H9 (cell line): ENCODE results near the gene TRIM10. TPM values are rescaled to one million over a fixed set of nuclear protein-coding genes. Genes with fewer than 3 reads are reported as not detected.

Experiments
- DNase-seq: peaks from one replicate; pipeline ENCODE4 v3.0.0-alpha.2; 2017
- H2AFZ ChIP-seq: one replicate; pipeline ENCODE4 v1.6.1; 2013; ENCODE audit warnings: mild to moderate bottlenecking, low read length, control low read depth, moderate library complexity
- H2AK5ac ChIP-seq: 2 replicates; pipeline ENCODE4 v1.6.1; 2013; ENCODE audit warnings: low read length, control low read depth, mixed read lengths; ENCODE audit not compliant: insufficient read length
- H2BK120ac ChIP-seq: one replicate; pipeline ENCODE4 v1.6.1; 2013; ENCODE audit warnings: low read depth, mild to moderate bottlenecking, low read length, control low read depth, inconsistent platforms; ENCODE audit not compliant: poor library complexity, severe bottlenecking
- H2BK12ac ChIP-seq: 2 replicates; pipeline ENCODE4 v1.6.1; 2013; ENCODE audit warnings: low read length, control low read depth, mixed read lengths, low read depth; ENCODE audit not compliant: insufficient read length
- H2BK15ac ChIP-seq: 2 replicates; pipeline ENCODE4 v1.6.1; 2013; ENCODE audit warnings: low read depth, low read length, control low read depth
- H2BK20ac ChIP-seq: one replicate; pipeline ENCODE4 v1.6.1; 2013; ENCODE audit warnings: low read depth, mild to moderate bottlenecking, low read length, control low read depth, inconsistent platforms; ENCODE audit not compliant: poor library complexity, severe bottlenecking
- H2BK5ac ChIP-seq: 2 replicates; pipeline ENCODE4 v1.6.1; 2013; ENCODE audit warnings: low read length, control low read depth, mixed read lengths; ENCODE audit not compliant: insufficient read length
- H3K14ac ChIP-seq: 2 replicates; pipeline ENCODE4 v1.6.1; 2013; ENCODE audit warnings: low read length, control low read depth; ENCODE audit not compliant: insufficient read depth
- H3K18ac ChIP-seq: 2 replicates; pipeline ENCODE4 v1.6.1; 2013; ENCODE audit warnings: low read depth, mild to moderate bottlenecking, mixed read lengths, low read length, control low read depth; ENCODE audit not compliant: insufficient read length
- H3K23ac ChIP-seq: 2 replicates; pipeline ENCODE4 v1.6.1; 2013; ENCODE audit warnings: low read length, control low read depth, mixed read lengths, low read depth; ENCODE audit not compliant: insufficient read length
- H3K23me2 ChIP-seq: 2 replicates; pipeline ENCODE4 v1.6.1; 2013; ENCODE audit warnings: low read depth, mild to moderate bottlenecking, mixed read lengths, low read length, control low read depth; ENCODE audit not compliant: insufficient read length, poor library complexity, severe bottlenecking
- H3K27ac ChIP-seq: 2 replicates; pipeline ENCODE4 v1.5.1; 2013; ENCODE audit warnings: low read length, control low read depth, mixed read lengths, low read depth; ENCODE audit not compliant: insufficient read length
- H3K27me3 ChIP-seq: 2 replicates; pipeline ENCODE4 v1.6.1; 2013; ENCODE audit warnings: low read length, control low read depth, inconsistent platforms; ENCODE audit not compliant: insufficient read depth
- H3K4ac ChIP-seq: 2 replicates; pipeline ENCODE4 v1.6.1; 2013; ENCODE audit warnings: low read depth, mild to moderate bottlenecking, control low read depth, inconsistent platforms, low read length, moderate library complexity
- H3K4me1 ChIP-seq: 2 replicates; pipeline ENCODE4 v1.6.1; 2013; ENCODE audit warnings: low read length, control low read depth, inconsistent platforms; ENCODE audit not compliant: insufficient read depth
- H3K4me2 ChIP-seq: 2 replicates; pipeline ENCODE4 v1.6.1; 2013; ENCODE audit warnings: low read length, control low read depth, mixed read lengths; ENCODE audit not compliant: insufficient read length, insufficient read depth
- H3K56ac ChIP-seq: 2 replicates; pipeline ENCODE4 v1.6.1; 2013; ENCODE audit warnings: low read depth, mild to moderate bottlenecking, mixed read lengths, low read length, control low read depth; ENCODE audit not compliant: insufficient read length
- H3K79me1 ChIP-seq: 2 replicates; pipeline ENCODE4 v1.6.1; 2013; ENCODE audit warnings: low read depth, mild to moderate bottlenecking, moderate library complexity, low read length, control low read depth, inconsistent platforms; ENCODE audit not compliant: insufficient read depth, poor library complexity, severe bottlenecking
- H3K79me2 ChIP-seq: 2 replicates; pipeline ENCODE4 v1.6.1; 2013; ENCODE audit warnings: low read length, control low read depth, inconsistent platforms; ENCODE audit not compliant: insufficient read depth
- H3K9ac ChIP-seq: 2 replicates; pipeline ENCODE4 v1.6.1; 2013; ENCODE audit warnings: low read length, control low read depth, mixed read lengths; ENCODE audit not compliant: insufficient read length; ENCODE audit errors: extremely low read depth
- H3K9me3 ChIP-seq: one replicate; pipeline ENCODE4 v1.6.1; 2013; ENCODE audit warnings: low read depth, low read length, inconsistent platforms; ENCODE audit not compliant: control insufficient read depth
- H3T11ph ChIP-seq: one replicate; pipeline ENCODE4 v1.6.1; 2013; ENCODE audit warnings: mild to moderate bottlenecking, low read length, control low read depth, inconsistent platforms
- H4K20me1 ChIP-seq: one replicate; pipeline ENCODE4 v1.6.1; 2013; ENCODE audit not compliant: control insufficient read depth, insufficient read length, insufficient read depth
- H4K5ac ChIP-seq: 2 replicates; pipeline ENCODE4 v1.6.1; 2013; ENCODE audit warnings: low read depth, mild to moderate bottlenecking, mixed read lengths, low read length, control low read depth; ENCODE audit not compliant: insufficient read length
- H4K8ac ChIP-seq: replicated peaks from 2 replicates; pipeline ENCODE4 v1.6.1; 2013; ENCODE audit warnings: low read length, control low read depth, mixed read lengths, low read depth; ENCODE audit not compliant: insufficient read length
- H4K91ac ChIP-seq: 2 replicates; pipeline ENCODE4 v1.6.1; 2013; ENCODE audit warnings: low read depth, mild to moderate bottlenecking, moderate library complexity, mixed read lengths, low read length, control low read depth; ENCODE audit not compliant: insufficient read length
- H3K27ac Mint-ChIP-seq, 3 experiments: 2 replicates in 2 of 3; 3 replicates in 1 of 3; pipeline ENCODE4 v1.8.0; 2020 to 2021; ENCODE audit warnings: mixed read lengths in 3 of 3, mild to moderate bottlenecking in 1 of 3, moderate library complexity in 1 of 3
- H3K27me3 Mint-ChIP-seq: 2 replicates; pipeline ENCODE4 v1.8.0; 2021; ENCODE audit warnings: low read depth, mild to moderate bottlenecking, moderate library complexity, mixed read lengths
- H3K36me3 Mint-ChIP-seq, 3 experiments: 2 replicates in 2 of 3; 3 replicates in 1 of 3; pipeline ENCODE4 v1.8.0; 2020 to 2021; ENCODE audit warnings: low read depth in 3 of 3, mixed read lengths in 3 of 3; ENCODE audit not compliant: insufficient read depth in 1 of 3
- H3K4me1 Mint-ChIP-seq, 2 experiments: 2 replicates each; pipeline ENCODE4 v1.8.0; 2020; ENCODE audit warnings: mixed read lengths in 2 of 2
- H3K4me3 Mint-ChIP-seq, 2 experiments: 2 replicates in 1 of 2; 3 replicates in 1 of 2; pipeline ENCODE4 v1.8.0; 2020 to 2021; ENCODE audit warnings: mild to moderate bottlenecking in 2 of 2, mixed read lengths in 2 of 2, moderate library complexity in 1 of 2
- H3K9me3 Mint-ChIP-seq, 2 experiments: 2 replicates in 1 of 2; 3 replicates in 1 of 2; pipeline ENCODE4 v1.8.0; 2020; ENCODE audit warnings: mild to moderate bottlenecking in 2 of 2, mixed read lengths in 2 of 2, moderate library complexity in 1 of 2
- CTCF ChIP-seq: fragments of 200-600 bp; sonication (generic); conservative IDR thresholded peaks from 3 replicates; pipeline ENCODE4 v1.8.0; 2021; ENCODE audit warnings: antibody characterized with exemption, mild to moderate bottlenecking
- WGBS: extraction: QIAGEN DNeasy Blood & Tissue Kit; methylation state at CpG from one replicate; pipeline ENCODE4 v1.1.7; 2013; ENCODE audit warnings: missing lambda C conversion rate, low lambda C conversion rate, mixed read lengths; ENCODE audit not compliant: insufficient read length; ENCODE audit errors: extremely low coverage; 5-methylcytosine and 5-hydroxymethylcytosine counted together
- total RNA-seq: library from RNA; stranded (reverse); gene quantifications from 2 replicates; pipeline ENCODE4 v1.2.1, GENCODE V29; 2021

TRIM10 gene
- total RNA-seq, 1 experiment from 2014 or later: 0.07 TPM

GRCh38 chr6:30169658-30170614, 8.9 kb upstream of the TRIM10 start:
- H3K23me2 ChIP-seq: peaks cover 9% of the 10 kb centered on the region
- H3K18ac ChIP-seq: no peak overlapping the region
- H2BK12ac ChIP-seq: no peak overlapping the region
- H3K4me2 ChIP-seq: no peak overlapping the region
- H3K4me1 ChIP-seq: no peaks in the 10 kb centered on the region
- peak; percentile 80 for TF ChIP-seq CTCF
- no peak overlapping the region for H2BK15ac ChIP-seq
- H2BK20ac ChIP-seq: no peak overlapping the region
- peaks cover 6% of the 10 kb centered on the region; the same call in 1 of the 2 replicates for H3K27me3 ChIP-seq
- H3K14ac ChIP-seq: no peak overlapping the region
- no peak overlapping the region for H2BK5ac ChIP-seq
- H3K23ac ChIP-seq: no peak overlapping the region
- DNase-seq: no peak
- no peak overlapping the region for H2AK5ac ChIP-seq
- H3K79me1 ChIP-seq: no peaks in the 10 kb centered on the region
- H3K36me3 Mint-ChIP-seq: no peaks in the 10 kb centered on the region
- peak overlapping the region; percentile 83 for H2AFZ ChIP-seq
- no peak overlapping the region for H4K91ac ChIP-seq
- no peak overlapping the region for H3K4me3 Mint-ChIP-seq
- no peak overlapping the region for H4K8ac ChIP-seq
- H3K27me3 Mint-ChIP-seq: peaks cover 77% of the 10 kb centered on the region
- no peak overlapping the region for H3K4ac ChIP-seq
- no peak overlapping the region for H4K5ac ChIP-seq
- H4K20me1 ChIP-seq: no peaks in the 10 kb centered on the region
- no peak overlapping the region for H3K56ac ChIP-seq
- H3T11ph ChIP-seq: no peak overlapping the region
- H3K9me3 Mint-ChIP-seq: peaks cover 0 to 3% of the 10 kb centered on the region in 2 experiments; a peak in 1 of 5 replicates
- no peak overlapping the region for H3K9ac ChIP-seq
- H3K79me2 ChIP-seq: no peaks in the 10 kb centered on the region
- peaks cover 8% of the 10 kb centered on the region in 2 experiments for H3K4me1 Mint-ChIP-seq
- no CpG with 5 or more reads among the region's 7 CpGs for WGBS
- no peaks in the 10 kb centered on the region for H3K9me3 ChIP-seq
- no peak overlapping the region for H3K27ac Mint-ChIP-seq
- no peak overlapping the region for H2BK120ac ChIP-seq
- no peak overlapping the region for H3K27ac ChIP-seq
